Fibroblast of lung (primary cell): ENCODE data around the gene SLC28A1. TPM values are rescaled to one million over a fixed set of nuclear protein-coding genes. Genes with fewer than 3 reads are reported as not detected.

ENCODE experiments used
- DNase-seq, 2 donors: peaks; one replicate each; pipeline versions ENCODE4 v3.0.0 to v3.0.0-alpha.2; 2010; ENCODE audit warnings: low read depth in 2 of 2
- H2AFZ ChIP-seq: 2 replicates; pipeline ENCODE4 v1.5.1; 2012; ENCODE audit warnings: low read length, control low read depth, inconsistent platforms
- H3K27ac ChIP-seq: 2 replicates; pipeline ENCODE4 v1.5.1; 2011; ENCODE audit warnings: low read length, control low read depth; ENCODE audit not compliant: insufficient read depth
- H3K27me3 ChIP-seq: 2 replicates; pipeline ENCODE4 v1.5.1; 2011; ENCODE audit warnings: mild to moderate bottlenecking, low read length; ENCODE audit not compliant: control insufficient read depth, insufficient read depth
- H3K36me3 ChIP-seq: 2 replicates; pipeline ENCODE4 v1.5.1; 2011; ENCODE audit warnings: low read length; ENCODE audit not compliant: control insufficient read depth, insufficient read depth
- H3K4me1 ChIP-seq: 2 replicates; pipeline ENCODE4 v1.5.1; 2011; ENCODE audit warnings: low read length; ENCODE audit not compliant: control insufficient read depth, insufficient read depth; ENCODE audit errors: extremely low read depth
- H3K4me2 ChIP-seq: 2 replicates; pipeline ENCODE4 v1.5.1; 2011; ENCODE audit warnings: low read length, control low read depth; ENCODE audit not compliant: insufficient read depth; ENCODE audit errors: extremely low read depth
- H3K4me3 ChIP-seq, 4 experiments: fragments of 200-600 bp in 1 of 4; sonication (generic) in 1 of 4; replicated peaks in 1 of 4; 2 replicates each; pipeline ENCODE4 v1.5.1; 2011 to 2016; ENCODE audit warnings: low read length in 4 of 4, low read depth in 3 of 4, mild to moderate bottlenecking in 3 of 4, control low read depth in 2 of 4, inconsistent platforms in 1 of 4, mixed read lengths in 1 of 4; ENCODE audit not compliant: insufficient read depth in 1 of 4; ENCODE audit errors: control extremely low read depth in 1 of 4
- H3K79me2 ChIP-seq: 2 replicates; pipeline ENCODE4 v1.5.1; 2012; ENCODE audit warnings: mild to moderate bottlenecking, low read length, inconsistent platforms; ENCODE audit not compliant: control insufficient read depth, insufficient read depth
- H3K9ac ChIP-seq: 2 replicates; pipeline ENCODE4 v1.5.1; 2011; ENCODE audit warnings: mild to moderate bottlenecking, low read length, control low read depth; ENCODE audit not compliant: insufficient read depth
- H3K9me3 ChIP-seq: 2 replicates; pipeline ENCODE4 v1.5.1; 2012; ENCODE audit warnings: low read depth, low read length; ENCODE audit not compliant: control insufficient read depth, insufficient read depth
- H4K20me1 ChIP-seq: 2 replicates; pipeline ENCODE4 v1.5.1; 2011; ENCODE audit warnings: low read length; ENCODE audit not compliant: control insufficient read depth, insufficient read depth; ENCODE audit errors: extremely low read depth
- CTCF ChIP-seq, 2 donors: IDR thresholded peaks in 1 of 2; conservative IDR thresholded peaks in 1 of 2; 1 replicate in 1 of 2; 2 replicates in 1 of 2; pipeline ENCODE4 v1.5.1; 2011 to 2012; ENCODE audit warnings: low read length in 2 of 2, control low read depth in 1 of 2, inconsistent platforms in 1 of 2, low read depth in 1 of 2, mild to moderate bottlenecking in 1 of 2
- EZH2 ChIP-seq: IDR thresholded peaks from 2 replicates; pipeline ENCODE4 v1.5.1; 2012; ENCODE audit warnings: low read length, control low read depth, mild to moderate bottlenecking; ENCODE audit errors: missing control alignments
- polyA plus RNA-seq, 2 donors: library from polyadenylated mRNA; depleted of rRNA in 1 of 2; stranded (reverse) in 1 of 2; unstranded in 1 of 2; fragments of >200 nt; gene quantifications; 2 replicates each; pipeline ENCODE4 v1.2.1, GENCODE V29; 2011 to 2012; ENCODE audit warnings: missing spikeins in 1 of 2
- total RNA-seq: library from RNA; depleted of rRNA; stranded (reverse); fragments of >200 nt; gene quantifications from 2 replicates; pipeline ENCODE4 v1.2.1, GENCODE V29; 2014

Gene SLC28A1
- total and polyA plus RNA-seq, 2 donors (not counting 1 experiment from before 2014, with no cell fraction given): not detected

GRCh38 chr15:84904419-84904818 lies 20.0 kb downstream of the SLC28A1 start:
- no peaks in the 10 kb centered on the region for H3K36me3 ChIP-seq
- H3K4me2 ChIP-seq: no peak overlapping the region
- H3K27ac ChIP-seq: no peak overlapping the region
- no peaks in the 10 kb centered on the region for H3K4me1 ChIP-seq
- H2AFZ ChIP-seq: no peak overlapping the region
- no peaks in the 10 kb centered on the region for H4K20me1 ChIP-seq
- H3K9ac ChIP-seq: no peak overlapping the region
- peak in 1 of 2 donors; percentile 40 for DNase-seq
- no peaks in the 10 kb centered on the region for H3K9me3 ChIP-seq
- TF ChIP-seq CTCF (conservative IDR thresholded peaks at IDR 0.05 in 1 of 2, IDR thresholded peaks at IDR 0.05 in 1 of 2; ENCODE audit: low read depth in 1 of 2, low read length in 2 of 2) (no peak), EZH2 (no peak)
- H3K27me3 ChIP-seq: no peaks in the 10 kb centered on the region
- no peak overlapping the region for H3K4me3 ChIP-seq
- H3K79me2 ChIP-seq: no peaks in the 10 kb centered on the region

DNA sequence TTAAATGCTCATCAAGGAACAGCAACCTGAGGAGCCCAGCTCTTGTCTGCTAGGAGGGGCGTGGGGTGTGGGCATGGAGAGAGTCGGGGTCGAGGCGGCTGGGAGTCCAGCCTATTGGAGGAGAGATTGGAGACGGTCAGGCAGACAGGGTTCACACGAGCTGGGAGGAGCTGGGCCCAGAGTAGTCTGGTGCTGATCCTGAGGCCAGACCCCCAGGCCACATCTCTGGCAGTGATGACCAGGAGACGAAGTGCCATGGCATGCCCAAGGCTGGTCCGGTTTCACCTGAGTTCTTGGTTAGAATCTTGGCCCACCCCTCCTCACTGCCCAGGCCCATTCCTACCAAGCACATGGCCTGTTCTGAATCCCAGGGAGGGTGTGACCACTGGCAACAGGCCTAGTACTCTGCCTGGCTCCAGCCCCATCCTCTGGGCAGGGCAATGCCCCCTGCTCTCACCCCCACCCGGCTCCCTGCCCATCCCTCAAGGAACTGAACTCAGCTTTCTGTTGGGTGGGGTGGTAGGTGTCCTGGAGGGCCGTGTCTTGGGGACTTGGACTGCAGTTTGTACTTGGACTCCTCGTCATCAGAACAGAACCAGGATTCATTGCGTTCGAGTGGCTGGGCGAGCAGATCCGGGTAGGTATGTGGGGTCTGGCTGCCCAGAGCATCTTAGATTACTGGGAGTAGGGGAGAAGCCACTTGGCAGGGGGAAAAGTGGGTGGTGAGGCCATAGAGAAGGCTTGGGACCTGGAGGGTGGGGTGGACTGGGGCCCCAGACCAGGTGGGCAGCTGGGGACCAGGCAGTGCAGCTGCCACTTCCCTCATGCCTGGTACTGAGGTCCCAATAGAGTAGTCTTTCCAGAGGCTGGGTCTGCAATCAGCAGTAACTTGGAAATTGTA lies 20.8 kb downstream of the SLC28A1 start:
- Histone ChIP-seq H3K79me2 (no peaks in the 10 kb centered on the region), H3K4me2 (no peak overlapping the region), H3K9me3 (no peaks in the 10 kb centered on the region), H3K27ac (no peak overlapping the region), H4K20me1 (no peaks in the 10 kb centered on the region), H2AFZ (no peak overlapping the region), H3K9ac (no peak overlapping the region), H3K4me1 (no peaks in the 10 kb centered on the region), H3K4me3 (no peak overlapping the region), H3K27me3 (no peaks in the 10 kb centered on the region), H3K36me3 (no peaks in the 10 kb centered on the region)
- no peak for DNase-seq
- TF ChIP-seq EZH2 (no peak), CTCF (conservative IDR thresholded peaks at IDR 0.05 in 1 of 2, IDR thresholded peaks at IDR 0.05 in 1 of 2; ENCODE audit: low read depth in 1 of 2, low read length in 2 of 2) (no peak)

- no peaks in the 10 kb centered on the region for H3K36me3 ChIP-seq
- no peak overlapping the region for H3K9ac ChIP-seq
- H3K4me1 ChIP-seq: peaks cover 6% of the 10 kb centered on the region
- no peak for TF ChIP-seq CTCF (conservative IDR thresholded peaks at IDR 0.05 in 1 of 2, IDR thresholded peaks at IDR 0.05 in 1 of 2; ENCODE audit: low read depth in 1 of 2, low read length in 2 of 2)
- no peak for TF ChIP-seq EZH2
- no peaks in the 10 kb centered on the region for H4K20me1 ChIP-seq
- no peaks in the 10 kb centered on the region for H3K9me3 ChIP-seq
- H3K27ac ChIP-seq: no peak overlapping the region
- no peak overlapping the region for H2AFZ ChIP-seq
- H3K4me3 ChIP-seq: no peak overlapping the region
- H3K4me2 ChIP-seq: no peak overlapping the region
- no peak for DNase-seq
- H3K79me2 ChIP-seq: no peaks in the 10 kb centered on the region
- H3K27me3 ChIP-seq: no peaks in the 10 kb centered on the region
Observed at GRCh38 chr15:84907731-84908130, 23.3 kb downstream of the SLC28A1 start.
